Hepatocyte (in vitro differentiated cells): ENCODE measurements around the gene NF2.

Source experiments
- EZH2 ChIP-seq: fragments of 200-600 bp; sonication (generic); IDR thresholded peaks from 2 replicates; pipeline ENCODE4 v1.6.1; 2016; ENCODE audit warnings: antibody characterized with exemption, mild to moderate bottlenecking, borderline replicate concordance
- TF ChIP-seq, protein P1 (sequence below): fragments of 200-600 bp; sonication (generic); IDR thresholded peaks from 2 replicates; pipeline ENCODE4 v1.5.1; 2016; ENCODE audit warnings: antibody characterized with exemption, mild to moderate bottlenecking; ENCODE audit not compliant: poor library complexity

DNA sequence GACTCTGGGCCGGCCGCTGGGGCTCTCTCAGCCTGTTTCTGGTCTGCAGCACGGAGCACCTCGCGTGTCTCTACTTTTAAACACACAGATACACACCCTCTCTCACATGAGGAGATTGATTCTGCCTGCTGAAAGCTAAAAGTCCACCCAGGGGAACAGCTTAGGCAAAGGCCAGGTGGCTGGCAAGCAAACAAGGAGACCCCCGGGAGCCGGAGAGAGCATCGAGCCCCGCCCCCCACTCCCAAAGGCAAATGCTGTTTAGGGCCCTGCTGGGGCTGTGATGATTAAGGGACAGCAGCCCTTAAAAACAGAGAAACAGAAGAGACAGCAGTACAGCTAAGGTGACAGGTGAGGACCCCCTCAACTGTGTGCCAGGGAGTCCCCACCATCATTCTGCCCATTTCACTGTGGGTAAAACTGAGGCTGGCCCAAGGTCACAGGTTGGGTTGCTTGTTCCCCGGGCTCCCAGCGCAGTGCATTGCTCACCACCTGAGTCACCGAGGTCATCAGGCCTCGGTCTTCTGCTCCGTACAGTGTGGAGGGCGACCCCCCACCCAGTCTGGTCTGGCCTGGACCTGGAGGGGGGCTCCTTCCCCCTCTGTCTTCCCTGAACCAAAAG is 123.2 kb downstream of the NF2 start:
- no peak for TF ChIP-seq EZH2
- TF ChIP-seq, protein P1, sequence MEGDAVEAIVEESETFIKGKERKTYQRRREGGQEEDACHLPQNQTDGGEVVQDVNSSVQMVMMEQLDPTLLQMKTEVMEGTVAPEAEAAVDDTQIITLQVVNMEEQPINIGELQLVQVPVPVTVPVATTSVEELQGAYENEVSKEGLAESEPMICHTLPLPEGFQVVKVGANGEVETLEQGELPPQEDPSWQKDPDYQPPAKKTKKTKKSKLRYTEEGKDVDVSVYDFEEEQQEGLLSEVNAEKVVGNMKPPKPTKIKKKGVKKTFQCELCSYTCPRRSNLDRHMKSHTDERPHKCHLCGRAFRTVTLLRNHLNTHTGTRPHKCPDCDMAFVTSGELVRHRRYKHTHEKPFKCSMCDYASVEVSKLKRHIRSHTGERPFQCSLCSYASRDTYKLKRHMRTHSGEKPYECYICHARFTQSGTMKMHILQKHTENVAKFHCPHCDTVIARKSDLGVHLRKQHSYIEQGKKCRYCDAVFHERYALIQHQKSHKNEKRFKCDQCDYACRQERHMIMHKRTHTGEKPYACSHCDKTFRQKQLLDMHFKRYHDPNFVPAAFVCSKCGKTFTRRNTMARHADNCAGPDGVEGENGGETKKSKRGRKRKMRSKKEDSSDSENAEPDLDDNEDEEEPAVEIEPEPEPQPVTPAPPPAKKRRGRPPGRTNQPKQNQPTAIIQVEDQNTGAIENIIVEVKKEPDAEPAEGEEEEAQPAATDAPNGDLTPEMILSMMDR = no peak
